GM18499 (cell line): ENCODE results near the gene MEGF10.

ENCODE experiments used
- ATAC-seq: cut with Tn5 transposase; IDR thresholded peaks from one replicate; pipeline ENCODE4 v1.9.1; 2021; ENCODE audit warnings: moderate number of reproducible peaks; ENCODE audit not compliant: insufficient read depth, unreplicated experiment

Gene MEGF10

GRCh38 chr5:127406326-127407121, 115.9 kb downstream of the MEGF10 start:
- ATAC-seq, result no peak

- no peak for ATAC-seq
Measured at GRCh38 chr5:127409246-127409917, 118.8 kb downstream of the MEGF10 start.

GRCh38 chr5:127409921-127410675, 119.5 kb downstream of the MEGF10 start:
- no peak for ATAC-seq

GRCh38 chr5:127410959-127411358, 120.4 kb downstream of the MEGF10 start:
- ATAC-seq, result peak; percentile 56

GRCh38 chr5:127411381-127411780, 120.8 kb downstream of the MEGF10 start:
- no peak for ATAC-seq

GRCh38 chr5:127412698-127413097, 122.1 kb downstream of the MEGF10 start:
- no peak for ATAC-seq

- ATAC-seq, result no peak
Measured at GRCh38 chr5:127415034-127415433, 124.4 kb downstream of the MEGF10 start.

GRCh38 chr5:127416906-127417305, 126.3 kb downstream of the MEGF10 start:
- no peak for ATAC-seq

- ATAC-seq, result no peak
Measured at GRCh38 chr5:127417528-127417927, 126.9 kb downstream of the MEGF10 start.

- ATAC-seq, result no peak
Measured at GRCh38 chr5:127418367-127418766, 127.8 kb downstream of the MEGF10 start.

GRCh38 chr5:127418974-127419682, 128.5 kb downstream of the MEGF10 start:
- ATAC-seq, result no peak

- no peak for ATAC-seq
Measured at GRCh38 chr5:127419683-127420257, 129.2 kb downstream of the MEGF10 start.

- ATAC-seq, result no peak
Measured at GRCh38 chr5:127420758-127421157, 130.2 kb downstream of the MEGF10 start.

- no peak for ATAC-seq
Measured at GRCh38 chr5:127421471-127421870, 130.9 kb downstream of the MEGF10 start.

GRCh38 chr5:127423173-127423798, 132.7 kb downstream of the MEGF10 start:
- peak; percentile 79 for ATAC-seq

GRCh38 chr5:127425037-127425436, 134.4 kb downstream of the MEGF10 start:
- no peak for ATAC-seq

GRCh38 chr5:127425868-127426267, 135.3 kb downstream of the MEGF10 start:
- ATAC-seq, result no peak

GRCh38 chr5:127426661-127427060, 136.1 kb downstream of the MEGF10 start:
- no peak for ATAC-seq

GRCh38 chr5:127428276-127428675, 137.7 kb downstream of the MEGF10 start:
- no peak for ATAC-seq

- ATAC-seq, result no peak
Measured at GRCh38 chr5:127428748-127429147, 138.2 kb downstream of the MEGF10 start.
